ENCODE data around the gene NTN4. TPM values are rescaled to one million over a fixed set of nuclear protein-coding genes. Genes with fewer than 3 reads are reported as not detected.
"Not testable (repeated sequence)": the region's sequence is repeated elsewhere in the genome, so short reads cannot be mapped to it uniquely, and the experiment has no call there.

NTN4 gene
- total and polyA plus RNA-seq, 4 donors = 3.2 to 30.5 (median 15.0) TPM

DNA sequence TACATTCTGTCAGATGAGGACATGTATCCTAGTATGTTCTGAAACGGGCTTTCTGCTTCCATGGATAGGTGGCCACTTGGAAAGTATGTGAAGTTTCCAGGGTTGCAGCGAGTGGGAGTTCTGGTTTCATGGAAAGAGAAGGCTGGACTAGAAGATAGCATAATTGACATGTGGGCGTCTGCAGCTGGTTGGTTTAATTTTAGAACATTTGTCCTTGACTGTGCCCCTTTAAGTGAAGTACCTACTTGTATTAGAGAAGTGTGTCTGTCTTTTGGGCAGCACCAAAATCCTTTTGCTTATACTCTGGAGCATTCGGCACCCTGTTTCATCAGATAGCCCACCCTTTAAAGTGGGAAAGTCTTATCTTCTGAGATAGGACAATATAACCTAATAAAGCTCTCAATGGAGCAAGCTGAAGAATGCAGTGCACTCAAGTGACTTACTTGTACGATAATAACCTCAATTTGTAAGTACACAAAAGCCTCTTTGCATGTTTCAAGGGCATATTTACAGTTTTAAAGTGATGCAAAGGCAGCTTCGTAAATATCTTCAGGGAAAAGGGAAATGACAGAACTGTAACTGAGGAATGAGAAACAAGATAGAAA, 35.2 kb downstream of the NTN4 start:
- no peak overlapping the region for H3K4me3 ChIP-seq (ENCODE audit: low read depth in 1 of 3, low read length in 3 of 3)
- H3K36me3 ChIP-seq (ENCODE audit: control insufficient read depth in 4 of 4, insufficient read depth in 3 of 4, low read depth in 1 of 4, low read length in 3 of 4) = no peaks in the 10 kb centered on the region
- H3K9me3 ChIP-seq (ENCODE audit: control insufficient read depth in 4 of 4, low read length in 3 of 4) = no peaks in the 10 kb centered on the region
- H3K4me1 ChIP-seq (ENCODE audit: control insufficient read depth in 4 of 4, insufficient read depth in 4 of 4, low read length in 3 of 4) = no peaks in the 10 kb centered on the region
- no peak for DNase-seq (ENCODE audit: low spot score)
- H3K27me3 ChIP-seq (ENCODE audit: control insufficient read depth in 4 of 4, insufficient read depth in 4 of 4, low read length in 3 of 4) = no peaks in the 10 kb centered on the region
- H3K27ac ChIP-seq (ENCODE audit: low read depth in 1 of 2, low read length in 2 of 2) = no peak overlapping the region
- 77% methylated on average over 6 of the region's 6 CpGs for WGBS
- H3K9ac ChIP-seq (ENCODE audit: low read depth in 1 of 2, low read length in 2 of 2) = no peak overlapping the region
- TF ChIP-seq HNF4G (IDR thresholded peaks at IDR 0.05) (no peak), HNF4A (conservative IDR thresholded peaks at IDR 0.05) (no peak), TAF1 (conservative IDR thresholded peaks at IDR 0.05) (no peak), JUND (IDR thresholded peaks at IDR 0.05) (no peak), YY1 (IDR thresholded peaks at IDR 0.05) (no peak), FOXA2 (IDR thresholded peaks at IDR 0.05) (no peak), FOXA1 (IDR thresholded peaks at IDR 0.05) (no peak), GABPA (IDR thresholded peaks at IDR 0.05 in 1 of 2, conservative IDR thresholded peaks at IDR 0.05 in 1 of 2) (no peak)
- TF ChIP-seq, protein P1, sequence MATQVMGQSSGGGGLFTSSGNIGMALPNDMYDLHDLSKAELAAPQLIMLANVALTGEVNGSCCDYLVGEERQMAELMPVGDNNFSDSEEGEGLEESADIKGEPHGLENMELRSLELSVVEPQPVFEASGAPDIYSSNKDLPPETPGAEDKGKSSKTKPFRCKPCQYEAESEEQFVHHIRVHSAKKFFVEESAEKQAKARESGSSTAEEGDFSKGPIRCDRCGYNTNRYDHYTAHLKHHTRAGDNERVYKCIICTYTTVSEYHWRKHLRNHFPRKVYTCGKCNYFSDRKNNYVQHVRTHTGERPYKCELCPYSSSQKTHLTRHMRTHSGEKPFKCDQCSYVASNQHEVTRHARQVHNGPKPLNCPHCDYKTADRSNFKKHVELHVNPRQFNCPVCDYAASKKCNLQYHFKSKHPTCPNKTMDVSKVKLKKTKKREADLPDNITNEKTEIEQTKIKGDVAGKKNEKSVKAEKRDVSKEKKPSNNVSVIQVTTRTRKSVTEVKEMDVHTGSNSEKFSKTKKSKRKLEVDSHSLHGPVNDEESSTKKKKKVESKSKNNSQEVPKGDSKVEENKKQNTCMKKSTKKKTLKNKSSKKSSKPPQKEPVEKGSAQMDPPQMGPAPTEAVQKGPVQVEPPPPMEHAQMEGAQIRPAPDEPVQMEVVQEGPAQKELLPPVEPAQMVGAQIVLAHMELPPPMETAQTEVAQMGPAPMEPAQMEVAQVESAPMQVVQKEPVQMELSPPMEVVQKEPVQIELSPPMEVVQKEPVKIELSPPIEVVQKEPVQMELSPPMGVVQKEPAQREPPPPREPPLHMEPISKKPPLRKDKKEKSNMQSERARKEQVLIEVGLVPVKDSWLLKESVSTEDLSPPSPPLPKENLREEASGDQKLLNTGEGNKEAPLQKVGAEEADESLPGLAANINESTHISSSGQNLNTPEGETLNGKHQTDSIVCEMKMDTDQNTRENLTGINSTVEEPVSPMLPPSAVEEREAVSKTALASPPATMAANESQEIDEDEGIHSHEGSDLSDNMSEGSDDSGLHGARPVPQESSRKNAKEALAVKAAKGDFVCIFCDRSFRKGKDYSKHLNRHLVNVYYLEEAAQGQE (IDR thresholded peaks at IDR 0.05) = no peak
- TF ChIP-seq, protein P2, sequence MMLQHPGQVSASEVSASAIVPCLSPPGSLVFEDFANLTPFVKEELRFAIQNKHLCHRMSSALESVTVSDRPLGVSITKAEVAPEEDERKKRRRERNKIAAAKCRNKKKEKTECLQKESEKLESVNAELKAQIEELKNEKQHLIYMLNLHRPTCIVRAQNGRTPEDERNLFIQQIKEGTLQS (IDR thresholded peaks at IDR 0.05) = no peak

DNA sequence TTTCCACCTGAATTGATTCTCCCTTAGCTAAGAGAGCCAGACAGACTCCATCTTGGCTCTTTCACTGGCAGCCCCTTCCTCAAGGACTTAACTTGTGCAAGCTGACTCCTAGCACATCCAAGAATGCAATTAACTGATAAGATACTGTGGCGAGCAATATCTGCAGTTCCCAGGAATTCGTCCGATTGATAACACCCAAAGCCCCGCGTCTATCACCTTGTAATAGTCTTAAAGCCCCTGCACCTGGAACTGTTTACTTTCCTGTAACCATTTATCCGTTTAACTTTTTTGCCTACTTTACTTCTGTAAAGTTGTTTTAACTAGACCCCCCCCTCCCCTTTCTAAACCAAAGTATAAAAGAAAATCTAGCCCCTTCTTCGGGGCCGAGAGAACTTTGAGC, 44.5 kb downstream of the NTN4 start:
- not testable (repeated sequence) for H3K9me3 ChIP-seq (ENCODE audit: control insufficient read depth in 4 of 4, low read length in 3 of 4); H3K4me3 ChIP-seq (ENCODE audit: low read depth in 1 of 3, low read length in 3 of 3); H3K27me3 ChIP-seq (ENCODE audit: control insufficient read depth in 4 of 4, insufficient read depth in 4 of 4, low read length in 3 of 4); H3K36me3 ChIP-seq (ENCODE audit: control insufficient read depth in 4 of 4, insufficient read depth in 3 of 4, low read depth in 1 of 4, low read length in 3 of 4); H3K27ac ChIP-seq (ENCODE audit: low read depth in 1 of 2, low read length in 2 of 2); DNase-seq (ENCODE audit: low spot score); H3K4me1 ChIP-seq (ENCODE audit: control insufficient read depth in 4 of 4, insufficient read depth in 4 of 4, low read length in 3 of 4); H3K9ac ChIP-seq (ENCODE audit: low read depth in 1 of 2, low read length in 2 of 2)
- WGBS = 80% methylated on average over 8 of the region's 8 CpGs

DNA sequence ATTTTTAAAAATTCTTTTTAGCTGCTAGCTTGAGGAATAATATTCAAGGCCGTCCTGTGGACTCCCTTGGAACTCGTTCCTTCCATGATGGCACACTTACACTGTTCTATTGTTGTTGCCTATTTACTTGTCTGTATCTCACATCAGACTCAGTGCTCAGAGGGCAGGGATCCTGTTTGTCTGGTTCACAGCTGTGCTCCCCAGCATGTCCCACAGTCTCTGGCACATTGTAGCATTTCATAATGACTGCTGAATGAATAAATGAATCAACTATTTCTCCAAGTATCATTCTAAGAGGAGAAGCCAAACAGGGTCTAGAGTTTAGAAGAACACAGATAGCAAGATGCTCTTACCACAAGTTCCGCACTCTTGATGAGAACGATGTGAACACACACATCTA, 48.0 kb downstream of the NTN4 start:
- no peak overlapping the region for H3K4me3 ChIP-seq (ENCODE audit: low read depth in 1 of 3, low read length in 3 of 3)
- peaks cover 0 to 3% (median 2%) of the 10 kb centered on the region in 4 donors for H3K36me3 ChIP-seq (ENCODE audit: control insufficient read depth in 4 of 4, insufficient read depth in 3 of 4, low read depth in 1 of 4, low read length in 3 of 4)
- H3K27me3 ChIP-seq (ENCODE audit: control insufficient read depth in 4 of 4, insufficient read depth in 4 of 4, low read length in 3 of 4) = no peaks in the 10 kb centered on the region
- peaks cover 0 to 2% (median 0%) of the 10 kb centered on the region in 4 donors for H3K9me3 ChIP-seq (ENCODE audit: control insufficient read depth in 4 of 4, low read length in 3 of 4)
- TF ChIP-seq, protein P3, sequence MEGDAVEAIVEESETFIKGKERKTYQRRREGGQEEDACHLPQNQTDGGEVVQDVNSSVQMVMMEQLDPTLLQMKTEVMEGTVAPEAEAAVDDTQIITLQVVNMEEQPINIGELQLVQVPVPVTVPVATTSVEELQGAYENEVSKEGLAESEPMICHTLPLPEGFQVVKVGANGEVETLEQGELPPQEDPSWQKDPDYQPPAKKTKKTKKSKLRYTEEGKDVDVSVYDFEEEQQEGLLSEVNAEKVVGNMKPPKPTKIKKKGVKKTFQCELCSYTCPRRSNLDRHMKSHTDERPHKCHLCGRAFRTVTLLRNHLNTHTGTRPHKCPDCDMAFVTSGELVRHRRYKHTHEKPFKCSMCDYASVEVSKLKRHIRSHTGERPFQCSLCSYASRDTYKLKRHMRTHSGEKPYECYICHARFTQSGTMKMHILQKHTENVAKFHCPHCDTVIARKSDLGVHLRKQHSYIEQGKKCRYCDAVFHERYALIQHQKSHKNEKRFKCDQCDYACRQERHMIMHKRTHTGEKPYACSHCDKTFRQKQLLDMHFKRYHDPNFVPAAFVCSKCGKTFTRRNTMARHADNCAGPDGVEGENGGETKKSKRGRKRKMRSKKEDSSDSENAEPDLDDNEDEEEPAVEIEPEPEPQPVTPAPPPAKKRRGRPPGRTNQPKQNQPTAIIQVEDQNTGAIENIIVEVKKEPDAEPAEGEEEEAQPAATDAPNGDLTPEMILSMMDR (IDR thresholded peaks at IDR 0.05; ENCODE audit: low read depth, low read length, missing input control) = no peak
- TF ChIP-seq, protein P4, sequence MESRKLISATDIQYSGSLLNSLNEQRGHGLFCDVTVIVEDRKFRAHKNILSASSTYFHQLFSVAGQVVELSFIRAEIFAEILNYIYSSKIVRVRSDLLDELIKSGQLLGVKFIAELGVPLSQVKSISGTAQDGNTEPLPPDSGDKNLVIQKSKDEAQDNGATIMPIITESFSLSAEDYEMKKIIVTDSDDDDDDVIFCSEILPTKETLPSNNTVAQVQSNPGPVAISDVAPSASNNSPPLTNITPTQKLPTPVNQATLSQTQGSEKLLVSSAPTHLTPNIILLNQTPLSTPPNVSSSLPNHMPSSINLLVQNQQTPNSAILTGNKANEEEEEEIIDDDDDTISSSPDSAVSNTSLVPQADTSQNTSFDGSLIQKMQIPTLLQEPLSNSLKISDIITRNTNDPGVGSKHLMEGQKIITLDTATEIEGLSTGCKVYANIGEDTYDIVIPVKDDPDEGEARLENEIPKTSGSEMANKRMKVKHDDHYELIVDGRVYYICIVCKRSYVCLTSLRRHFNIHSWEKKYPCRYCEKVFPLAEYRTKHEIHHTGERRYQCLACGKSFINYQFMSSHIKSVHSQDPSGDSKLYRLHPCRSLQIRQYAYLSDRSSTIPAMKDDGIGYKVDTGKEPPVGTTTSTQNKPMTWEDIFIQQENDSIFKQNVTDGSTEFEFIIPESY (IDR thresholded peaks at IDR 0.05) = no peak
- TF ChIP-seq, protein P5, sequence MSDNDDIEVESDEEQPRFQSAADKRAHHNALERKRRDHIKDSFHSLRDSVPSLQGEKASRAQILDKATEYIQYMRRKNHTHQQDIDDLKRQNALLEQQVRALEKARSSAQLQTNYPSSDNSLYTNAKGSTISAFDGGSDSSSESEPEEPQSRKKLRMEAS (IDR thresholded peaks at IDR 0.05) = no peak
- TF ChIP-seq RAD21 (IDR thresholded peaks at IDR 0.05) (no peak), NR2F2 (IDR thresholded peaks at IDR 0.05) (no peak), HNF4G (IDR thresholded peaks at IDR 0.05) (no peak), JUND (IDR thresholded peaks at IDR 0.05) (no peak), SP1 (IDR thresholded peaks at IDR 0.05) (no peak), HNF4A (conservative IDR thresholded peaks at IDR 0.05) (no peak), TAF1 (conservative IDR thresholded peaks at IDR 0.05) (no peak), EGR1 (IDR thresholded peaks at IDR 0.05; ENCODE audit: low read depth in 2 of 2) (no peak), FOXA1 (IDR thresholded peaks at IDR 0.05) (no peak), RXRA (IDR thresholded peaks at IDR 0.05) (no peak), GABPA (IDR thresholded peaks at IDR 0.05 in 1 of 2, conservative IDR thresholded peaks at IDR 0.05 in 1 of 2) (no peak), YY1 (IDR thresholded peaks at IDR 0.05) (no peak), FOXA2 (IDR thresholded peaks at IDR 0.05) (no peak)
- H3K27ac ChIP-seq (ENCODE audit: low read depth in 1 of 2, low read length in 2 of 2) = no peak overlapping the region
- WGBS = 92% methylated on average over 4 of the region's 4 CpGs
- peaks cover 0 to 1% (median 0%) of the 10 kb centered on the region in 4 donors for H3K4me1 ChIP-seq (ENCODE audit: control insufficient read depth in 4 of 4, insufficient read depth in 4 of 4, low read length in 3 of 4)
- H3K9ac ChIP-seq (ENCODE audit: low read depth in 1 of 2, low read length in 2 of 2) = no peak overlapping the region
- DNase-seq (ENCODE audit: low spot score) = no peak

Data from liver (tissue), 9 donors.